GM23338 (cell line): ENCODE measurements around the gene PRSS8. TPM values are rescaled to one million over a fixed set of nuclear protein-coding genes. Genes with fewer than 3 reads are reported as not detected.
"Not testable (repeated sequence)": the region's sequence is repeated elsewhere in the genome, so short reads cannot be mapped to it uniquely, and the experiment has no call there.

Source experiments
- ATAC-seq: fragments of 200-7000 bp; cut with Tn5 transposase; 3 replicates; pipeline ENCODE4 v1.9.1; 2020
- DNase-seq: peaks from one replicate; pipeline ENCODE4 v3.0.0-alpha.2; 2015; ENCODE audit warnings: low spot score
- H2AFZ ChIP-seq: fragments of 200-600 bp; sonication (generic); 2 replicates; pipeline ENCODE4 v1.8.0; 2016; ENCODE audit warnings: antibody characterized with exemption, mild to moderate bottlenecking, moderate library complexity
- H3F3A ChIP-seq: fragments of 200-600 bp; sonication (generic); replicated peaks from 2 replicates; pipeline ENCODE4 v1.8.0; 2017; ENCODE audit warnings: antibody characterized with exemption, mixed run types, low read depth
- H3K27ac ChIP-seq: fragments of 200-600 bp; sonication (generic); 2 replicates; pipeline ENCODE4 v1.6.1; 2016; ENCODE audit warnings: low read depth
- H3K27me3 ChIP-seq: fragments of 200-600 bp; sonication (generic); 2 replicates; pipeline ENCODE4 v1.8.0; 2016; ENCODE audit warnings: mild to moderate bottlenecking, mixed run types, moderate library complexity; ENCODE audit not compliant: insufficient read depth
- H3K36me3 ChIP-seq: fragments of 200-600 bp; sonication (generic); 2 replicates; pipeline ENCODE4 v1.8.0; 2016; ENCODE audit warnings: mild to moderate bottlenecking; ENCODE audit not compliant: insufficient read depth
- H3K4me1 ChIP-seq: fragments of 200-600 bp; sonication (generic); 2 replicates; pipeline ENCODE4 v1.8.0; 2016; ENCODE audit warnings: mild to moderate bottlenecking, moderate library complexity; ENCODE audit not compliant: insufficient read depth
- H3K4me2 ChIP-seq: fragments of 200-600 bp; sonication (generic); 2 replicates; pipeline ENCODE4 v1.7.1; 2017; ENCODE audit warnings: mixed run types
- H3K4me3 ChIP-seq: fragments of 200-600 bp; sonication (generic); 2 replicates; pipeline ENCODE4 v1.6.1; 2016; ENCODE audit warnings: mixed run types
- H3K79me2 ChIP-seq: fragments of 200-600 bp; sonication (generic); replicated peaks from 2 replicates; pipeline ENCODE4 v1.8.0; 2017; ENCODE audit warnings: mild to moderate bottlenecking; ENCODE audit not compliant: insufficient read depth
- H3K9me2 ChIP-seq: fragments of 200-600 bp; sonication (generic); 2 replicates; pipeline ENCODE4 v1.8.0; 2017; ENCODE audit not compliant: insufficient read depth
- H4K20me1 ChIP-seq: fragments of 200-600 bp; sonication (generic); replicated peaks from 2 replicates; pipeline ENCODE4 v1.8.0; 2017; ENCODE audit warnings: mild to moderate bottlenecking; ENCODE audit not compliant: insufficient read depth
- H3K27ac Mint-ChIP-seq: 2 replicates; pipeline ENCODE4 v1.8.0; 2020; ENCODE audit warnings: inconsistent platforms, mild to moderate bottlenecking, moderate library complexity, mixed read lengths
- H3K27me3 Mint-ChIP-seq: 3 replicates; pipeline ENCODE4 v1.8.0; 2022; ENCODE audit warnings: low read depth, mild to moderate bottlenecking, moderate library complexity, mixed read lengths, inconsistent platforms; ENCODE audit not compliant: insufficient read depth, poor library complexity
- H3K36me3 Mint-ChIP-seq: 3 replicates; pipeline ENCODE4 v1.8.0; 2021; ENCODE audit warnings: low read depth, mild to moderate bottlenecking, inconsistent platforms, moderate library complexity, mixed read lengths
- H3K4me1 Mint-ChIP-seq: 3 replicates; pipeline ENCODE4 v1.8.0; 2020; ENCODE audit warnings: mild to moderate bottlenecking, inconsistent platforms, mixed read lengths
- H3K4me3 Mint-ChIP-seq: 3 replicates; pipeline ENCODE4 v1.8.0; 2021; ENCODE audit warnings: moderate library complexity, mild to moderate bottlenecking, inconsistent platforms, mixed read lengths
- H3K9me3 Mint-ChIP-seq: 3 replicates; pipeline ENCODE4 v1.8.0; 2020; ENCODE audit warnings: moderate library complexity, mild to moderate bottlenecking, inconsistent platforms, mixed read lengths
- CREB1 ChIP-seq: fragments of 250-450 bp; sonication (Bioruptor Pico); IDR thresholded peaks from 2 replicates; pipeline ENCODE4 v1.5.0; 2020; ENCODE audit warnings: low read depth, mild to moderate bottlenecking, moderate library complexity
- EZH2phosphoT487 ChIP-seq: fragments of 200-600 bp; sonication (generic); IDR thresholded peaks from one replicate; pipeline ENCODE4 v1.8.1; 2018; ENCODE audit warnings: antibody characterized with exemption; ENCODE audit not compliant: unreplicated experiment
- JUNB ChIP-seq: IDR thresholded peaks from one replicate; pipeline ENCODE4 v1.6.1; 2016; ENCODE audit warnings: antibody characterized with exemption; ENCODE audit not compliant: unreplicated experiment
- NANOG ChIP-seq: IDR thresholded peaks from 2 replicates; pipeline ENCODE4 v1.6.1; 2016; ENCODE audit warnings: antibody characterized with exemption, borderline replicate concordance
- POLR2AphosphoS5 ChIP-seq: IDR thresholded peaks from 2 replicates; pipeline ENCODE4 v1.6.1; 2016; ENCODE audit warnings: antibody characterized with exemption, low read depth
- STAT1 ChIP-seq: IDR thresholded peaks from one replicate; pipeline ENCODE4 v1.6.1; 2016; ENCODE audit warnings: antibody characterized with exemption; ENCODE audit not compliant: unreplicated experiment
- ZNF114 ChIP-seq: fragments of 250-450 bp; sonication (Bioruptor Pico); IDR thresholded peaks from 2 replicates; pipeline ENCODE4 v1.5.0; 2020; ENCODE audit warnings: mild to moderate bottlenecking, moderate library complexity
- ZNF331 ChIP-seq: fragments of 250-450 bp; sonication (Bioruptor Pico); IDR thresholded peaks from 2 replicates; pipeline ENCODE4 v1.5.0; 2020; ENCODE audit warnings: low read depth, mild to moderate bottlenecking, moderate library complexity
- polyA plus RNA-seq: library from polyadenylated mRNA; unstranded; fragments of >200 nt; fragmentation: Nextera tagmentation; extraction: Ambion mirVana; gene quantifications from 2 replicates; pipeline ENCODE4 v1.2.1, GENCODE V29; 2016
- total RNA-seq: library from RNA; depleted of rRNA; stranded (reverse); fragments of >200 nt; shearing (Covaris generic); gene quantifications from 2 replicates; pipeline ENCODE4 v1.2.3, GENCODE V29; 2014
- TF ChIP-seq, protein P1 (sequence below): IDR thresholded peaks from 2 replicates; pipeline ENCODE4 v1.6.1; 2016; ENCODE audit warnings: antibody characterized with exemption

Gene PRSS8
- total and polyA plus RNA-seq, 2 experiments from 2014 or later, result 65.3 to 75.9 TPM

DNA sequence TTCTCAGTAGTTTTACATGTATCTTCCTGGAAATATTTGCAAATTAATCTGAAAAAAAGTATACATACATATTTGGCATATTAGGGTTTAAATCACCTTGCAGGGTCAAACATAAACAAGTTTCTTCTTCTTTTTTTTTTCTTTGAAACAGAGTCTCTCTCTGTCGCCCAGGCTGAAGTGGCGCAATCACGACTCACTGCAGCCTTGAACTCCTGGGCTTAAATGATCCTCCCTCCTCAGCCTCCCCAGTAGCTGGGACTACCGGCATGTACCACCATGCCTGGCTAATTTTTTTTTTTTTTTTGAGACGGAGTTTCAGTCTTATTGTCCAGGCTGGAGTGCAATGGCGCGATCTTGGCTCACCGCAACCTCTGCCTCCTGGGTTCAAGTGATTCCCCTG lies 31.8 kb upstream of the PRSS8 start:
- DNase-seq (no peak), ATAC-seq (no peak)
- Histone ChIP-seq H3K27ac (no peak overlapping the region), H3K4me2 (no peak overlapping the region), H3K4me1 (peaks cover 3% of the 10 kb centered on the region; the same call in 1 of the 2 replicates), H4K20me1 (no peaks in the 10 kb centered on the region), H3K79me2 (no peaks in the 10 kb centered on the region), H3K9me2 (no peaks in the 10 kb centered on the region), H2AFZ (no peak overlapping the region), H3K4me3 (no peak overlapping the region), H3F3A (no peaks in the 10 kb centered on the region), H3K36me3 (no peaks in the 10 kb centered on the region), H3K27me3 (no peaks in the 10 kb centered on the region)
- no peak overlapping the region for H3K4me3 Mint-ChIP-seq
- no peaks in the 10 kb centered on the region; the same call in 2 of the 3 replicates for H3K36me3 Mint-ChIP-seq
- no peaks in the 10 kb centered on the region; the same call in 1 of the 3 replicates for H3K9me3 Mint-ChIP-seq
- H3K27me3 Mint-ChIP-seq, result peaks cover 6% of the 10 kb centered on the region
- H3K4me1 Mint-ChIP-seq, result peaks cover 8% of the 10 kb centered on the region
- TF ChIP-seq POLR2AphosphoS5 (no peak), JUNB (no peak), EZH2phosphoT487 (no peak), ZNF114 (CRISPR knock-in tag) (no peak), CREB1 (CRISPR knock-in tag) (no peak), ZNF331 (no peak), NANOG (no peak)
- TF ChIP-seq, protein P1, sequence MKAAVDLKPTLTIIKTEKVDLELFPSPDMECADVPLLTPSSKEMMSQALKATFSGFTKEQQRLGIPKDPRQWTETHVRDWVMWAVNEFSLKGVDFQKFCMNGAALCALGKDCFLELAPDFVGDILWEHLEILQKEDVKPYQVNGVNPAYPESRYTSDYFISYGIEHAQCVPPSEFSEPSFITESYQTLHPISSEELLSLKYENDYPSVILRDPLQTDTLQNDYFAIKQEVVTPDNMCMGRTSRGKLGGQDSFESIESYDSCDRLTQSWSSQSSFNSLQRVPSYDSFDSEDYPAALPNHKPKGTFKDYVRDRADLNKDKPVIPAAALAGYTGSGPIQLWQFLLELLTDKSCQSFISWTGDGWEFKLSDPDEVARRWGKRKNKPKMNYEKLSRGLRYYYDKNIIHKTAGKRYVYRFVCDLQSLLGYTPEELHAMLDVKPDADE, result no peak
- H3K27ac Mint-ChIP-seq, result no peak overlapping the region

DNA sequence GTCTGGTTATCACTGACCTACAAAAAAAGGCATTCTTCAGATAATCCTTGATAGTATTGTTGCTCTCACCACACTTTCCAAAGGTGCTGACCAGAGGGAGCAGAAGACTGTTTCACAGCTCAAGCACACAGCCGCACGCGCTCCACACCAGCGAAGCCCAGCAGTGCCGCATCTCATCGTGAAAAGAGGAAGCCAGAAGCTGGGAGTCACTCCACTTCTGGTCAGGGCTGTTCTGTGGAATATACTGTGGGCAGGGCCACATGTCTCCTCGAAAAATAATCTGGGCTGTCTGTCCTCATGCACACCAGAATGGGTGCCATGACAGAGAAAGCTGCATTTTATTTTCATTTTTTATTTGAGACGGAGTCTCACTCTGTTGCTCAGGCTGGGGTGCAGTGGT lies 21.6 kb upstream of the PRSS8 start:
- Histone ChIP-seq H3K27ac (no peak overlapping the region), H4K20me1 (no peaks in the 10 kb centered on the region), H3K79me2 (no peaks in the 10 kb centered on the region), H3K4me2 (no peak overlapping the region), H3K36me3 (no peaks in the 10 kb centered on the region), H3K27me3 (no peaks in the 10 kb centered on the region), H3K4me3 (no peak overlapping the region), H2AFZ (peak overlapping the region; percentile 43; the same call in 1 of the 2 replicates), H3F3A (no peaks in the 10 kb centered on the region), H3K9me2 (no peaks in the 10 kb centered on the region), H3K4me1 (no peaks in the 10 kb centered on the region)
- no peaks in the 10 kb centered on the region for H3K4me1 Mint-ChIP-seq
- DNase-seq (no peak), ATAC-seq (no peak)
- H3K36me3 Mint-ChIP-seq, result no peaks in the 10 kb centered on the region
- H3K27ac Mint-ChIP-seq, result no peak overlapping the region
- no peak overlapping the region for H3K4me3 Mint-ChIP-seq
- H3K9me3 Mint-ChIP-seq, result no peaks in the 10 kb centered on the region
- H3K27me3 Mint-ChIP-seq, result peaks cover 2% of the 10 kb centered on the region
- no peak for TF ChIP-seq EZH2phosphoT487
- TF ChIP-seq JUNB, result no peak
- no peak for TF ChIP-seq STAT1

- not testable (repeated sequence) for H2AFZ ChIP-seq, DNase-seq, H3K36me3 Mint-ChIP-seq, H3K4me2 ChIP-seq, H3K9me2 ChIP-seq, H3K27ac Mint-ChIP-seq, H3K9me3 Mint-ChIP-seq, H3K27ac ChIP-seq, H3K4me3 Mint-ChIP-seq, H4K20me1 ChIP-seq, ATAC-seq, H3K4me3 ChIP-seq, H3K79me2 ChIP-seq, H3F3A ChIP-seq, H3K36me3 ChIP-seq
- peaks cover 20% of the 10 kb centered on the region for H3K4me1 Mint-ChIP-seq
- Histone ChIP-seq H3K4me1 (peaks cover 14% of the 10 kb centered on the region), H3K27me3 (peaks cover 25% of the 10 kb centered on the region)
- peaks cover 16% of the 10 kb centered on the region for H3K27me3 Mint-ChIP-seq
Observed at GRCh38 chr16:31150976-31151375, 15.4 kb upstream of the PRSS8 start.
